Pancreas (tissue), 10 donors: ENCODE data around the gene ARHGEF38. TPM values are rescaled to one million over a fixed set of nuclear protein-coding genes. Genes with fewer than 3 reads are reported as not detected.
A peak's percentile ranks its signal among the peaks of the same experiment; 100 is the strongest.

Experiments used
- ATAC-seq, 4 donors: fragments of 200-7000 bp; cut with Tn5 transposase; one replicate each; pipeline versions ENCODE4 v1.8.0 to v1.9.1; 2020; ENCODE audit warnings: mild to moderate bottlenecking in 4 of 4, moderate library complexity in 4 of 4
- DNase-seq, 6 donors: peaks; one replicate each; pipeline ENCODE4 v3.0.0-alpha.2; 2020
- FAIRE-seq: peaks from 2 replicates; lab custom pipeline; 2012; peaks lifted over from hg19 to GRCh38; lab: Jason Lieb, UNC
- H3K27ac ChIP-seq, 4 donors: fragments of 200-600 bp; sonication (generic); 1 replicate in 3 of 4; 2 replicates in 1 of 4; pipeline versions ENCODE4 v1.5.0 to v1.8.0; 2020
- H3K27me3 ChIP-seq, 4 donors: fragments of 200-600 bp; one replicate each; pipeline ENCODE4 v1.8.0; 2021
- H3K36me3 ChIP-seq, 3 donors: fragments of 200-600 bp; sonication (generic) in 1 of 3; one replicate each; pipeline versions ENCODE4 v1.5.0 to v1.8.0; 2020 to 2021
- H3K4me1 ChIP-seq, 3 donors: fragments of 200-600 bp; one replicate each; pipeline ENCODE4 v1.8.0; 2021
- H3K4me3 ChIP-seq, 4 donors: fragments of 200-600 bp; sonication (generic) in 2 of 4; one replicate each; pipeline versions ENCODE4 v1.5.0 to v1.8.0; 2020 to 2021
- H3K9me3 ChIP-seq, 4 donors: fragments of 200-600 bp; one replicate each; pipeline ENCODE4 v1.8.0; 2021
- CTCF ChIP-seq, 4 donors: fragments of 200-600 bp; sonication (generic) in 3 of 4; IDR thresholded peaks; one replicate each; pipeline versions ENCODE4 v1.5.0 to v1.8.0; 2021; ENCODE audit warnings: antibody characterized with exemption in 4 of 4
- WGBS, 2 donors: extraction: QIAGEN DNeasy Blood & Tissue Kit; methylation state at CpG; one replicate each; pipeline ENCODE4 v1.1.7; 2013; 5-methylcytosine and 5-hydroxymethylcytosine counted together
- intact Hi-C, 3 donors: fragments of 100-400 bp; cut with DNase I; formaldehyde crosslinking; loops; one replicate each; pipeline versions ENCODE4 v1.11.1 to v1.14.2; 2022
- polyA plus RNA-seq, 2 donors: library from polyadenylated mRNA; stranded (reverse); fragments of 200-250 nt; gene quantifications; one replicate each; pipeline ENCODE4 v1.2.3, GENCODE V29; 2013
- total RNA-seq, 6 donors: library from RNA; stranded (reverse); fragmentation: NEBNext Ultra II Directional in 4 of 6; extraction: Animal tissue kit (Norgen Biotek cat#: 25700) in 4 of 6; gene quantifications; one replicate each; pipeline versions ENCODE4 v1.2.1 to v1.2.4, GENCODE V29; 2021 to 2023
- donor health status: healthy with polysubstance abuse.
- donor health status: DM: no; HTN: no; CAD: no; lungs with moderate emphysema.
- donor health status: DM: no; HTN: no; CAD: no.
- donor health status: control.
- donor health status: control.
- donor health status: Bipolar disorder and iron deficiency.
- donor health status: DM: yes; HTN: yes; CAD: no.
- donor health status: DM: no; HTN: no; CAD: no.
- donor health status: DM: no; HTN: no; CAD: no.
- donor health status: DM: yes; HTN: yes; CAD: no.

Gene ARHGEF38
- total and polyA plus RNA-seq, 8 donors: 5.0 to 19.2 (median 8.2) TPM

- intact Hi-C loops: loop anchor here in 1 of 3 donors (10.0 kb wide), 1 partner anchor 198 kb away; no protein-coding TSS in a partner anchor
These were observed 160.3 kb downstream of the ARHGEF38 start for GRCh38 chr4:105712766-105713165.

GRCh38 chr4:105714071-105714521 lies 161.7 kb downstream of the ARHGEF38 start:
- H3K36me3 ChIP-seq: no peaks in the 10 kb centered on the region
- no peak for FAIRE-seq
- intact Hi-C loops: loop anchor here in 1 of 3 donors (10.0 kb wide), 1 partner anchor 199 kb away; no protein-coding TSS in a partner anchor
- H3K9me3 ChIP-seq: no peaks in the 10 kb centered on the region
- peak in 2 of 4 donors; percentile 26 to 39 for ATAC-seq
- WGBS, 2 donors: 43 to 54% methylated on average over 5 of the region's 5 CpGs
- peaks cover 0 to 16% (median 5%) of the 10 kb centered on the region in 3 donors for H3K4me1 ChIP-seq
- no peak for DNase-seq
- H3K27ac ChIP-seq: peak overlapping the region in 1 of 4 donors; percentile 0
- H3K4me3 ChIP-seq: peak overlapping the region in 1 of 4 donors; percentile 15
- no peak for TF ChIP-seq CTCF (IDR thresholded peaks at IDR 0.05)
- H3K27me3 ChIP-seq: no peaks in the 10 kb centered on the region

More at GRCh38 chr4:105712766-105713165, 160.3 kb downstream of the ARHGEF38 start:
- ATAC-seq (no peak), FAIRE-seq (no peak), DNase-seq (no peak)
- Histone ChIP-seq H3K27me3 (no peaks in the 10 kb centered on the region), H3K9me3 (no peaks in the 10 kb centered on the region), H3K27ac (no peak overlapping the region), H3K36me3 (no peaks in the 10 kb centered on the region), H3K4me1 (peaks cover 0 to 16% (median 5%) of the 10 kb centered on the region in 3 donors), H3K4me3 (no peak overlapping the region)
- TF ChIP-seq CTCF (IDR thresholded peaks at IDR 0.05): no peak
- 68 to 73% methylated on average over 2 of the region's 2 CpGs for WGBS, 2 donors

- no peak for TF ChIP-seq CTCF (IDR thresholded peaks at IDR 0.05)
- no peaks in the 10 kb centered on the region for H3K36me3 ChIP-seq
- peaks cover 0 to 10% (median 5%) of the 10 kb centered on the region in 3 donors for H3K4me1 ChIP-seq
- no peaks in the 10 kb centered on the region for H3K27me3 ChIP-seq
- ATAC-seq: peak in 1 of 4 donors; percentile 20
- FAIRE-seq: no peak
- no peaks in the 10 kb centered on the region for H3K9me3 ChIP-seq
- intact Hi-C loops: loop anchor here in 1 of 3 donors (10.0 kb wide), 1 partner anchor 200 kb away; no protein-coding TSS in a partner anchor
- no peak for DNase-seq
- H3K4me3 ChIP-seq: no peak overlapping the region
- WGBS, 2 donors: 61 to 79% methylated on average over 1 of the region's 1 CpG
- H3K27ac ChIP-seq: no peak overlapping the region
These were observed 162.5 kb downstream of the ARHGEF38 start for GRCh38 chr4:105714932-105715331.

GRCh38 chr4:105715692-105716278 lies 163.4 kb downstream of the ARHGEF38 start:
- H3K36me3 ChIP-seq: no peaks in the 10 kb centered on the region
- peak; percentile 17 to 47 (median 32) for TF ChIP-seq CTCF (IDR thresholded peaks at IDR 0.05)
- no peak for DNase-seq
- peaks cover 0 to 10% (median 0%) of the 10 kb centered on the region in 3 donors for H3K4me1 ChIP-seq
- WGBS, 2 donors: 38 to 42% methylated on average over 4 of the region's 4 CpGs
- no peaks in the 10 kb centered on the region for H3K27me3 ChIP-seq
- H3K9me3 ChIP-seq: no peaks in the 10 kb centered on the region
- no peak overlapping the region for H3K27ac ChIP-seq
- ATAC-seq: peak; percentile 56 to 74 (median 70)
- intact Hi-C loops: loop anchor here in 1 of 3 donors (10.0 kb wide), 1 partner anchor 201 kb away; no protein-coding TSS in a partner anchor
- no peak for FAIRE-seq
- H3K4me3 ChIP-seq: no peak overlapping the region

- Histone ChIP-seq H3K4me1 (peaks cover 0 to 10% (median 0%) of the 10 kb centered on the region in 3 donors), H3K9me3 (no peaks in the 10 kb centered on the region), H3K27me3 (no peaks in the 10 kb centered on the region), H3K36me3 (no peaks in the 10 kb centered on the region), H3K27ac (no peak overlapping the region), H3K4me3 (no peak overlapping the region)
- DNase-seq (no peak), ATAC-seq (no peak), FAIRE-seq (no peak)
- TF ChIP-seq CTCF (IDR thresholded peaks at IDR 0.05): no peak
- intact Hi-C loops: loop anchor here in 1 of 3 donors (10.0 kb wide), 1 partner anchor 204 kb away; no protein-coding TSS in a partner anchor
- 74 to 85% methylated on average over 2 of the region's 2 CpGs for WGBS, 2 donors
These were observed 166.8 kb downstream of the ARHGEF38 start for GRCh38 chr4:105719204-105719603.
